HG03095 (cell line): ENCODE results near the gene DSCAML1.

Source experiments
- ATAC-seq: cut with Tn5 transposase; IDR thresholded peaks from one replicate; pipeline ENCODE4 v1.9.1; 2021; ENCODE audit warnings: moderate library complexity; ENCODE audit not compliant: unreplicated experiment

DSCAML1 gene

GRCh38 chr11:117439256-117439655 lies 357.8 kb downstream of the DSCAML1 start:
- no peak for ATAC-seq

GRCh38 chr11:117438371-117439000 lies 358.5 kb downstream of the DSCAML1 start:
- ATAC-seq = no peak

GRCh38 chr11:117437791-117438130 lies 359.3 kb downstream of the DSCAML1 start:
- ATAC-seq = no peak

DNA sequence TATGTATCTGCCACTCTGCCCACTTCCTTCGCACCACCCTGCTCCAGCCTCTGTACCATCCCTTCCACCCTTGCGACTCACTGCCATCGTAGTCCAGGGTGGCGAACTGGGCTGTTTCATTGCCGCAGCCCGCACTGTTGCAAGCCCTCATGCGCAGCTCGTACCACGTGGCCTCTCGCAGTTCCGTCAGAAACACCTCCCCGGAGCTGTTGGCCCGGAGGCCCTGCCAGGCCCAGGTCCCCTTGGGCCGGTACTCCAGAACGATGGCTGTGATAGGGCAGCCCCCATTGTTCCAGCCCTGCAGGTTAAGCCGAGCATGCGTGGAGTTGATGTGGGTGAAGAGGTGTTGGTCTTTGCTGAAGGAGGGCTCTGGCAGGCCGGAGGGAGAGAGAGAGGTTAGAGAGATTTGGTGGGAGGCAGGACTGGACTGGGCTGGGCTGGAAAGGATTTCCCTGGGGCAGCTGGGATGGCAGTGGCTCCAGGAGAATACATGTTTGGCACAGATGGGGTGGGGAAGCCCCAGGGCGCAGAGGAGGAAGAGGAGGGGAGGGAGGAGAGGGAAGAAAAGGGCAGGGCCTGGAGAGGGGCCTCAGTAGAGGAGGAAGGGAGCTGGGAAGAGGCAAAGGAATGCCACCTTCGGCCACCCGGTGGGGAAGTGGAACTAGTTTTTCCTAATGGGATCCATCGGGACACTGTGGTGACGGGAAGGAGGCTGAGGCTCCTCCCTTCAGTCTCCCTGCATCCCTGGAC lies 359.8 kb downstream of the DSCAML1 start:
- no peak for ATAC-seq

DNA sequence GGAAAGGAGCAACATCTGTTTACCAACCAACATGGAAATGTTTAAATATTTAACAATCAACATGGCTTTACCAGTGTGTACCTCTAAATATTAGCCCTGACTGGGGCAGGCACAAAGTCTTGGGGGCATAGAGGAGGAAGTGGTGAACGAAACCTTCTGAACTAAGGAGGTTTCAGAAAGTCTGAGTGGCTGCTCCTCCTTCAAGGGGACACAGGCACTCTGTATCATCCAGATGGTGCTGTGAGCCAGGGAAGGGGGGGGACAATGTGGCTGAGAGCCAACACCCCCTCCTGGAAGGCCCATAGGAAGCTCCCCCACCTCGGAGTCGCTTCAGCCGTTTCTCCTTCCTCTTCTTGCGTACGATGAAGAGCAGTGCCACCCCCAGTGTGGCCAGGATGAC lies 361.7 kb downstream of the DSCAML1 start:
- no peak for ATAC-seq

DNA sequence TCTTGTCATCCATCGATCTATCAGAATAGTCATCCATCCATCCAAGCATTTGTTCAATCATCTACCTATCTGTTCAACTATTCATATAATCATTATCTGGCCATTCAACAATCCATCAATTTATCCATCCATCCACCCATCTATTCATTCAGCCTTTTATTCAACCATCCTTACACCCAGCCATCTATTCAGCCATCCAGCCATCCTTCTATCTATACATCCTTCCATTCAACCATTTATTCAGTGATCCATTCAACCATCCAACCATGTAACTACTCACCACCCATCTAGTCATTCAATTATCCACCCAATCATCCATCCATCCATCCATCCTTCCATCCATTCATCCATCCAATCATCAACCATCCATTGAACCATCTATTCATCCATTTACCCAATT lies 362.5 kb downstream of the DSCAML1 start:
- no peak for ATAC-seq

GRCh38 chr11:117433717-117434116 lies 363.3 kb downstream of the DSCAML1 start:
- no peak for ATAC-seq

- ATAC-seq = no peak
These were observed 365.6 kb downstream of the DSCAML1 start for GRCh38 chr11:117431436-117431835.

GRCh38 chr11:117430293-117430955 lies 366.6 kb downstream of the DSCAML1 start:
- ATAC-seq = no peak

DNA sequence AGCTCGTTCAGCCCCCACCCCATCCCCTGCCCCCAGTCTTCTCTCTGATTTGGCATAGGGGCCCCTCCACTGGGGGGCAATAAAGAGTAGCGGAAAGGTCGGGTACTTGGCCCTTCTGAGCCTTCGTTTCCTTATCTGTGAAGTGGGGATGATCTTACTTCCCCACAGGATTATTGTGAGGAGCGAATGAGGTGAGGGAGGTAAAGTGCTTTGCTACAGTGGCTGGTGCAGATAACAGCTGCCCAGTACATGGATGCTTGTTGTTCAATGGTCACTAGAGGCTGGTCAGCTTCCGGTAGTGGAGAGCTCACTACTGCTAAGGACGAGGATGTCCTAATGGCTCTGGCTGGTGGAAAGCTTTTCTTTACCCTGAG lies 368.2 kb downstream of the DSCAML1 start:
- ATAC-seq = no peak

DNA sequence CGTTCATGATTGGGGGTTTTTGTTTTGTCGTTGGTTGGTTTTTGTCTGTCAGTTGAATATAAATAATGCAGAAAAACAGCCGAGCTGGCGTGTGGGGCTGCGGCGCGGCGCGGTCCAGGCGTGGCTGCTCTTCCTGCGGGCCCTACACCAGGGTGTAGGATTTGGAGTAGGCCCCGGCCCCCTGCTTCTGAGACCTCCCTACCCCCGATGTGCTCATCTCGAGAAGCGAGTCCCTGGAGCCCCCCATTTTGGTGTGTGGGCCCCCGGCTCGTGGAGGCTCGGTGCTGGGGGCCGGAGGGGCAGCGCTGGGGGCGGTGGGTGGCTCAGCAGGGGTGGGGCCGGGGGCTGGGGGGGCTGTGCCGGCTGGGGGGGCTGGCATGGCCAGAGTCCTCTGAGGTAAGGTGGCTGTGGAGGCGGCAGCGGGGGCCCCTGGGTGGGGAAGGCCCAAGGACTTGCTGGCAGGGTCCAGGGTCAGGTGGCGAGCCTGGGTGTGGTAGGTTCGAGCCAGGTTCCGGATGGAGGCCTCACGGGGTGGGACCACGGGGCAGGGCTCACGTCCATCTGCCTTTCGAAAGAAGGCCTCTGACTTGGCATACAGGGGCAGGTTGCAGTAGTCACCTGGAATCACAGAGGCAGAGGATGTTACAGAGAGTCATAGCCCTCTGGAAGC lies 368.7 kb downstream of the DSCAML1 start:
- ATAC-seq = no peak

DNA sequence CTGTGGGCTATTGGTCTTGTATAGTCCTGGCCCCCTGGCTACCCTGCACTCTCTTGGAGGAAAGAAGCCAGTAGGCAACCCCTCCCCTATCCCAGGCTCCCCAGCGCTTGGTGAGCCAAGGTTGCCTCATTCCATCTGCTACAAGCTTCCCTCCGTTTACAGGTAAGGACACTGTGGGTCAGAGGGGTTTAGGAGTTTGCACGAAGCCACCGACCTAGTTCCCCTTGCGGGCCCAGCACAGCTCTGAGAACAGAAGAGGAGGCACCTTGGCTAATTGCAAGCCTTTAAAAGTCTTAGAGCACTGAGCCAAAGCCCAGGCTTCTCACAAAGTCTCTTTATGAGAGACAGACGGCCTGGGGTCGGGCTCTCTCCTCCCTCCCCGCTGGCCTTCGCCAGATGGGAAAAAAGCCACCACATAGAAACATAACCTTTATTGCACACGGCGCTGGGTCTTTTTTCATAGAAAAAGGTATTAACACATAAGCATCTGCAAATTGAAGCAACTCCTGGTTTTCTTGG lies 369.6 kb downstream of the DSCAML1 start:
- ATAC-seq = no peak

- no peak for ATAC-seq
These were observed 370.1 kb downstream of the DSCAML1 start for GRCh38 chr11:117426941-117427340.

- no peak for ATAC-seq
These were observed 370.7 kb downstream of the DSCAML1 start for GRCh38 chr11:117426297-117426685.

GRCh38 chr11:117425679-117426296 lies 371.2 kb downstream of the DSCAML1 start:
- ATAC-seq = no peak

DNA sequence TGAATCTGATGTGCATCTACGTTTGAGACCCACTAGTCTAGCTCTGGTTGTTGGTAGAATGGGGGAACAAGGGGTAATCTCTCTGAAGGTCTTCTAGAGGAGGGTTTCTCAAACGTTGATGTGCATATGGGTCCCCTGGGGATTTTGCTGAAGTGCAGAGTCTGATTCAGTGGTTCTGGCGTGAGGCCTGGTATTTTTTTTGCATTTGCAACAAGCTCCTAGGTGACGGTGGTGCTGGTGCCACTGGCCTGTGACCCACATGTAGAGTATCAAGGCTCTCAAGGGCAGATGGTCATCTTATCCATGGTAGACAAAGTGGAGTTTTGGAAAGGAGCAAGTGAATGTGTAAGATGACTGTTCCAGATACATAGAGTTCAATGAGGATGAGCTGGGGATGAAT lies 372.2 kb downstream of the DSCAML1 start:
- no peak for ATAC-seq

DNA sequence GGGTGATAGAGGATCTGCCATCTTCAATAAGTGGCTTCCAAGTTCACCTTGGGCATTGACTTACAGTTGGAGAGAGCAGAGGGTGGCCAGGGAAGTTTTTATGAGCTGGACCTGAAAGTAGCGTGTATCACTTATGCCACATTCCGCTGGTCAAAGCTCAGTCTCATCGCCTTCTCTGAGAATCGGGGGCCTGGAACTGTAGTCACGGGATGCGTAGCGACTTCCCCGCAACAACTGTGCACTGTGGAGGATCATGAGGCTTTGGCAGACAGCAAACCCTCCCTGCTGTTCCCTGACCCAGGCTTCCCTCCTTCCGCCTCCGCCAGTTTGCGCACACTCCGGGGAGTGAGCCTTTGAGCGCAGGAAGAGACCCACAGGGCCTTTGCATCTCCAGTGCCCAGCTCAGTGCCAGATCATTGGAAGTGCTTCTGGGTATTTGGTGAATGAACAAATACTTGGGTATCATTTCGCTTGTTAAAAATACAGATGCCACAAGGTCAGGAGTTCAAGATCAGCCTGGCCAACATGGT lies 373.9 kb downstream of the DSCAML1 start:
- ATAC-seq = no peak

GRCh38 chr11:117421476-117421875 lies 375.5 kb downstream of the DSCAML1 start:
- no peak for ATAC-seq

GRCh38 chr11:117421041-117421440 lies 376.0 kb downstream of the DSCAML1 start:
- no peak for ATAC-seq

- no peak for ATAC-seq
These were observed 376.4 kb downstream of the DSCAML1 start for GRCh38 chr11:117420598-117420997.

GRCh38 chr11:117420143-117420485 lies 376.9 kb downstream of the DSCAML1 start:
- ATAC-seq = no peak
